ENCODE results near the gene POU2F2. TPM values are rescaled to one million over a fixed set of nuclear protein-coding genes. Genes with fewer than 3 reads are reported as not detected.
"Not testable (repeated sequence)": the region's sequence is repeated elsewhere in the genome, so short reads cannot be mapped to it uniquely, and the experiment has no call there.

Gene POU2F2
- total RNA-seq, 2 experiments from 2014 or later: 33.5 to 59.5 TPM

- BruUV-seq (replicated peaks): no TSS peak
- Histone ChIP-seq H3K9me2 (ENCODE audit: insufficient read depth, low read length) (no peaks in the 10 kb centered on the region), H3K79me2 (ENCODE audit: insufficient read depth, low read depth, low read length) (no peaks in the 10 kb centered on the region), H3K9me3 (ENCODE audit: low read length) (no peaks in the 10 kb centered on the region), H3K4me3 (ENCODE audit: low read depth, low read length, poor library complexity, severe bottlenecking) (no peak overlapping the region), H2AFZ (ENCODE audit: low read length) (no peak overlapping the region), H3K4me2 (ENCODE audit: low read length) (no peak overlapping the region; the same call in 1 of the 2 replicates), H3K4me1 (ENCODE audit: insufficient read depth, low read length, poor library complexity, severe bottlenecking) (no peaks in the 10 kb centered on the region), H4K20me1 (ENCODE audit: insufficient read depth, low read length) (no peaks in the 10 kb centered on the region), H3K36me3 (ENCODE audit: insufficient read depth, low read length) (no peaks in the 10 kb centered on the region), H3K27ac (ENCODE audit: low read depth, low read length, poor library complexity, severe bottlenecking) (no peak overlapping the region)
- POLR2A ChIA-PET: interaction anchor here (0.5 to 1.0 kb wide), 2 partner anchors 10 to 325 kb away, joined by 3 to 4 read pairs; no protein-coding TSS in a partner anchor
- CTCF ChIA-PET (ENCODE audit: unreplicated experiment): no interaction called here
- no peak for DNase-seq (ENCODE audit: low spot score)
- intact Hi-C loops (cut with micrococcal nuclease; ENCODE audit: unreplicated experiment): no loop called here
- TF ChIP-seq CTCF (conservative IDR thresholded peaks at IDR 0.05; ENCODE audit: low read length) (no peak), EZH2phosphoT487 (IDR thresholded peaks at IDR 0.05; ENCODE audit: borderline replicate concordance, low read depth, low read length) (no peak)
Measured at GRCh38 chr19:42048992-42049391, 83.3 kb downstream of the POU2F2 start.

- Histone ChIP-seq H3K36me3 (ENCODE audit: insufficient read depth, low read length) (no peaks in the 10 kb centered on the region), H2AFZ (ENCODE audit: low read length) (no peak overlapping the region), H3K4me2 (ENCODE audit: low read length) (no peak overlapping the region), H3K4me1 (ENCODE audit: insufficient read depth, low read length, poor library complexity, severe bottlenecking) (no peaks in the 10 kb centered on the region), H3K4me3 (ENCODE audit: low read depth, low read length, poor library complexity, severe bottlenecking) (no peak overlapping the region), H3K79me2 (ENCODE audit: insufficient read depth, low read depth, low read length) (no peaks in the 10 kb centered on the region), H3K9me3 (ENCODE audit: low read length) (no peaks in the 10 kb centered on the region), H3K9me2 (ENCODE audit: insufficient read depth, low read length) (no peaks in the 10 kb centered on the region), H4K20me1 (ENCODE audit: insufficient read depth, low read length) (no peaks in the 10 kb centered on the region), H3K27ac (ENCODE audit: low read depth, low read length, poor library complexity, severe bottlenecking) (no peak overlapping the region)
- ChIA-PET POLR2A (no interaction called here), CTCF (ENCODE audit: unreplicated experiment) (no interaction called here)
- BruUV-seq (replicated peaks): no TSS peak
- intact Hi-C loops (cut with micrococcal nuclease; ENCODE audit: unreplicated experiment): no loop called here
- TF ChIP-seq CTCF (conservative IDR thresholded peaks at IDR 0.05; ENCODE audit: low read length) (no peak), EZH2phosphoT487 (IDR thresholded peaks at IDR 0.05; ENCODE audit: borderline replicate concordance, low read depth, low read length) (no peak)
- no peak for DNase-seq (ENCODE audit: low spot score)
Measured at GRCh38 chr19:42045575-42045974, 86.7 kb downstream of the POU2F2 start.

- no peak for TF ChIP-seq CTCF (conservative IDR thresholded peaks at IDR 0.05; ENCODE audit: low read length)
- no peak for TF ChIP-seq EZH2phosphoT487 (IDR thresholded peaks at IDR 0.05; ENCODE audit: borderline replicate concordance, low read depth, low read length)
- Histone ChIP-seq H3K9me2 (ENCODE audit: insufficient read depth, low read length) (no peaks in the 10 kb centered on the region), H3K4me2 (ENCODE audit: low read length) (no peak overlapping the region), H3K4me3 (ENCODE audit: low read depth, low read length, poor library complexity, severe bottlenecking) (no peak overlapping the region), H3K4me1 (ENCODE audit: insufficient read depth, low read length, poor library complexity, severe bottlenecking) (no peaks in the 10 kb centered on the region), H3K79me2 (ENCODE audit: insufficient read depth, low read depth, low read length) (no peaks in the 10 kb centered on the region), H4K20me1 (ENCODE audit: insufficient read depth, low read length) (no peaks in the 10 kb centered on the region), H3K27ac (ENCODE audit: low read depth, low read length, poor library complexity, severe bottlenecking) (no peak overlapping the region), H3K36me3 (ENCODE audit: insufficient read depth, low read length) (no peaks in the 10 kb centered on the region), H3K9me3 (ENCODE audit: low read length) (no peaks in the 10 kb centered on the region), H2AFZ (ENCODE audit: low read length) (no peak overlapping the region)
- CTCF ChIA-PET (ENCODE audit: unreplicated experiment): no interaction called here
- intact Hi-C loops (cut with micrococcal nuclease; ENCODE audit: unreplicated experiment): no loop called here
- DNase-seq (ENCODE audit: low spot score): no peak
- no TSS peak for BruUV-seq (replicated peaks)
- POLR2A ChIA-PET: no interaction called here
Measured at GRCh38 chr19:42042455-42043170, 89.6 kb downstream of the POU2F2 start.

- H3K9me2 ChIP-seq (ENCODE audit: insufficient read depth, low read length); intact Hi-C loops (cut with micrococcal nuclease; ENCODE audit: unreplicated experiment); H4K20me1 ChIP-seq (ENCODE audit: insufficient read depth, low read length); H3K4me3 ChIP-seq (ENCODE audit: low read depth, low read length, poor library complexity, severe bottlenecking); H3K36me3 ChIP-seq (ENCODE audit: insufficient read depth, low read length); H3K4me1 ChIP-seq (ENCODE audit: insufficient read depth, low read length, poor library complexity, severe bottlenecking); H2AFZ ChIP-seq (ENCODE audit: low read length); BruUV-seq (replicated peaks); H3K4me2 ChIP-seq (ENCODE audit: low read length); POLR2A ChIA-PET; CTCF ChIA-PET (ENCODE audit: unreplicated experiment); DNase-seq (ENCODE audit: low spot score); H3K9me3 ChIP-seq (ENCODE audit: low read length); H3K79me2 ChIP-seq (ENCODE audit: insufficient read depth, low read depth, low read length); H3K27ac ChIP-seq (ENCODE audit: low read depth, low read length, poor library complexity, severe bottlenecking): not testable (repeated sequence)
Measured at GRCh38 chr19:42040491-42040890, 91.8 kb downstream of the POU2F2 start.

All from OCI-LY7 (cell line).